ENCODE results near the gene CLIP3. TPM values are rescaled to one million over a fixed set of nuclear protein-coding genes. Genes with fewer than 3 reads are reported as not detected.

The CLIP3 gene
- total and polyA plus RNA-seq, 2 experiments from 2014 or later: 15.1 to 19.1 TPM

GRCh38 chr19:36059180-36059910, 26.7 kb upstream of the CLIP3 start:
- Mint-ChIP-seq H3K27me3 (ENCODE audit: insufficient read depth, low read depth, poor library complexity) (peaks cover 7% of the 10 kb centered on the region), H3K9me3 (no peaks in the 10 kb centered on the region), H3K4me1 (peaks cover 8% of the 10 kb centered on the region), H3K4me3 (no peak overlapping the region), H3K36me3 (ENCODE audit: low read depth) (peaks cover 48% of the 10 kb centered on the region), H3K27ac (no peak overlapping the region)
- Histone ChIP-seq H3K4me2 (no peak overlapping the region), H3K4me3 (no peak overlapping the region), H3K79me2 (replicated peaks; ENCODE audit: insufficient read depth) (peaks cover 41% of the 10 kb centered on the region), H2AFZ (no peak overlapping the region), H3F3A (replicated peaks; ENCODE audit: low read depth) (0 out of 2 replicates have a peak, but pooled peaks cover 24% of the 10 kb centered on the region), H3K27me3 (ENCODE audit: insufficient read depth) (no peaks in the 10 kb centered on the region), H3K36me3 (ENCODE audit: insufficient read depth) (peaks cover 24% of the 10 kb centered on the region), H4K20me1 (replicated peaks; ENCODE audit: insufficient read depth) (peaks cover 41% of the 10 kb centered on the region), H3K27ac (ENCODE audit: low read depth) (no peak overlapping the region), H3K4me1 (ENCODE audit: insufficient read depth) (peaks cover 13% of the 10 kb centered on the region; the same call in 1 of the 2 replicates), H3K9me2 (ENCODE audit: insufficient read depth) (no peaks in the 10 kb centered on the region)
- DNase-seq (ENCODE audit: low spot score): no peak
- TF ChIP-seq CTCF (conservative IDR thresholded peaks at IDR 0.05; ENCODE audit: low read depth in 2 of 2) (no peak), ETS1 (IDR thresholded peaks at IDR 0.05) (no peak), POLR2AphosphoS5 (IDR thresholded peaks at IDR 0.05; ENCODE audit: low read depth) (no peak), JUNB (IDR thresholded peaks at IDR 0.05; ENCODE audit: unreplicated experiment) (no peak), REST (IDR thresholded peaks at IDR 0.05; ENCODE audit: unreplicated experiment) (no peak)
- ATAC-seq: no peak

GRCh38 chr19:36058481-36059179, 26.0 kb upstream of the CLIP3 start:
- H3K27ac ChIP-seq (ENCODE audit: low read depth): no peak overlapping the region
- no peak for ATAC-seq
- H3K4me3 Mint-ChIP-seq: no peak overlapping the region
- TF ChIP-seq POLR2AphosphoS5 (IDR thresholded peaks at IDR 0.05; ENCODE audit: low read depth): no peak
- TF ChIP-seq EZH2phosphoT487 (IDR thresholded peaks at IDR 0.05; ENCODE audit: unreplicated experiment): no peak
- no peak for TF ChIP-seq CREB1 (CRISPR knock-in tag; IDR thresholded peaks at IDR 0.05; ENCODE audit: low read depth)
- no peak for TF ChIP-seq CTCF (conservative IDR thresholded peaks at IDR 0.05; ENCODE audit: low read depth in 2 of 2)
- no peak for TF ChIP-seq REST (IDR thresholded peaks at IDR 0.05; ENCODE audit: unreplicated experiment)
- TF ChIP-seq ZNF114 (CRISPR knock-in tag; IDR thresholded peaks at IDR 0.05): no peak

More at GRCh38 chr19:36058481-36059179, 26.0 kb upstream of the CLIP3 start:
- Histone ChIP-seq H3K4me1 (ENCODE audit: insufficient read depth) (peaks cover 14% of the 10 kb centered on the region; the same call in 1 of the 2 replicates), H3K79me2 (replicated peaks; ENCODE audit: insufficient read depth) (peaks cover 41% of the 10 kb centered on the region), H3K4me3 (no peak overlapping the region), H3K4me2 (no peak overlapping the region), H3K27me3 (ENCODE audit: insufficient read depth) (no peaks in the 10 kb centered on the region), H4K20me1 (replicated peaks; ENCODE audit: insufficient read depth) (peaks cover 37% of the 10 kb centered on the region), H3K36me3 (ENCODE audit: insufficient read depth) (peaks cover 24% of the 10 kb centered on the region), H3K9me2 (ENCODE audit: insufficient read depth) (no peaks in the 10 kb centered on the region), H2AFZ (no peak overlapping the region), H3F3A (replicated peaks; ENCODE audit: low read depth) (0 out of 2 replicates have a peak, but pooled peaks cover 26% of the 10 kb centered on the region)
- no peak for DNase-seq (ENCODE audit: low spot score)
- Mint-ChIP-seq H3K27ac (no peak overlapping the region), H3K36me3 (ENCODE audit: low read depth) (peaks cover 45% of the 10 kb centered on the region), H3K27me3 (ENCODE audit: insufficient read depth, low read depth, poor library complexity) (peaks cover 13% of the 10 kb centered on the region), H3K4me1 (peaks cover 10% of the 10 kb centered on the region), H3K9me3 (no peaks in the 10 kb centered on the region)
